ENCODE results near the gene DDT.

DNA sequence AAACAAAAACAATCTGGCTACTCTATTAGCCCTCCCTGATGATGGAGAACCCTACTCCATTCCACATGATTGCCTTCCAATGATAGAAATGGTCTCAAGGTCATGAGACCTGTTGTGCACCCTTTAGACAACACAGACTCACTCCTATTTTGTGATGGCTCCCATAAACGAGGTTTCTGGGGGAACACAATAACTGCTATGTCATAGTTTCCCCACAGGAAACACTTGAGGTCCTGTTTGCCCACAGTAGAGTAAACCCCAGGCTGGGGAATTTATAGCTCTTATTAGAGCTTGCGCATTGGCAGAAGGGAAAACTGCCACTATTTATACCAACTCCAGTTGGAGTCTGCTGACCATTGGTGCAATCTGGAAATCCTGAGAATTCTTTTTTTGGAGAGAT, 51.3 kb downstream of the DDT start:
- TF ChIP-seq, protein P1, sequence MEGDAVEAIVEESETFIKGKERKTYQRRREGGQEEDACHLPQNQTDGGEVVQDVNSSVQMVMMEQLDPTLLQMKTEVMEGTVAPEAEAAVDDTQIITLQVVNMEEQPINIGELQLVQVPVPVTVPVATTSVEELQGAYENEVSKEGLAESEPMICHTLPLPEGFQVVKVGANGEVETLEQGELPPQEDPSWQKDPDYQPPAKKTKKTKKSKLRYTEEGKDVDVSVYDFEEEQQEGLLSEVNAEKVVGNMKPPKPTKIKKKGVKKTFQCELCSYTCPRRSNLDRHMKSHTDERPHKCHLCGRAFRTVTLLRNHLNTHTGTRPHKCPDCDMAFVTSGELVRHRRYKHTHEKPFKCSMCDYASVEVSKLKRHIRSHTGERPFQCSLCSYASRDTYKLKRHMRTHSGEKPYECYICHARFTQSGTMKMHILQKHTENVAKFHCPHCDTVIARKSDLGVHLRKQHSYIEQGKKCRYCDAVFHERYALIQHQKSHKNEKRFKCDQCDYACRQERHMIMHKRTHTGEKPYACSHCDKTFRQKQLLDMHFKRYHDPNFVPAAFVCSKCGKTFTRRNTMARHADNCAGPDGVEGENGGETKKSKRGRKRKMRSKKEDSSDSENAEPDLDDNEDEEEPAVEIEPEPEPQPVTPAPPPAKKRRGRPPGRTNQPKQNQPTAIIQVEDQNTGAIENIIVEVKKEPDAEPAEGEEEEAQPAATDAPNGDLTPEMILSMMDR (IDR thresholded peaks at IDR 0.05), result no peak
- TF ChIP-seq EP300 (IDR thresholded peaks at IDR 0.05) (no peak), POLR2A (IDR thresholded peaks at IDR 0.05) (no peak), POLR2AphosphoS5 (IDR thresholded peaks at IDR 0.05) (no peak)
